Measurements from ENCODE around the gene PSME1. TPM values are rescaled to one million over a fixed set of nuclear protein-coding genes. Genes with fewer than 3 reads are reported as not detected.

PSME1 gene
- polyA plus RNA-seq, 1 donor from 2014 or later, result 55.8 TPM

GRCh38 chr14:24092505-24093206 lies 43.3 kb upstream of the PSME1 start:
- Histone ChIP-seq H3K9me3 (ENCODE audit: low read length) (no peaks in the 10 kb centered on the region), H2AFZ (ENCODE audit: low read depth, low read length) (no peak overlapping the region), H3K27ac (ENCODE audit: low read length) (no peak overlapping the region), H3K4me2 (ENCODE audit: low read length) (no peak overlapping the region), H3K9me2 (ENCODE audit: insufficient read depth, low read length) (no peaks in the 10 kb centered on the region), H3K4me3 (ENCODE audit: low read length) (no peak overlapping the region), H3K36me3 (ENCODE audit: insufficient read depth, low read length) (no peaks in the 10 kb centered on the region), H3K79me2 (replicated peaks; ENCODE audit: insufficient read depth, low read length) (no peaks in the 10 kb centered on the region), H3K27me3 (ENCODE audit: insufficient read depth, low read depth, low read length) (peaks cover 16% of the 10 kb centered on the region), H3F3A (ENCODE audit: insufficient read depth, low read length, poor library complexity, severe bottlenecking) (no peaks in the 10 kb centered on the region), H3K9ac (ENCODE audit: low read length) (no peak overlapping the region), H4K20me1 (ENCODE audit: insufficient read depth) (no peaks in the 10 kb centered on the region)
- TF ChIP-seq, protein P1, sequence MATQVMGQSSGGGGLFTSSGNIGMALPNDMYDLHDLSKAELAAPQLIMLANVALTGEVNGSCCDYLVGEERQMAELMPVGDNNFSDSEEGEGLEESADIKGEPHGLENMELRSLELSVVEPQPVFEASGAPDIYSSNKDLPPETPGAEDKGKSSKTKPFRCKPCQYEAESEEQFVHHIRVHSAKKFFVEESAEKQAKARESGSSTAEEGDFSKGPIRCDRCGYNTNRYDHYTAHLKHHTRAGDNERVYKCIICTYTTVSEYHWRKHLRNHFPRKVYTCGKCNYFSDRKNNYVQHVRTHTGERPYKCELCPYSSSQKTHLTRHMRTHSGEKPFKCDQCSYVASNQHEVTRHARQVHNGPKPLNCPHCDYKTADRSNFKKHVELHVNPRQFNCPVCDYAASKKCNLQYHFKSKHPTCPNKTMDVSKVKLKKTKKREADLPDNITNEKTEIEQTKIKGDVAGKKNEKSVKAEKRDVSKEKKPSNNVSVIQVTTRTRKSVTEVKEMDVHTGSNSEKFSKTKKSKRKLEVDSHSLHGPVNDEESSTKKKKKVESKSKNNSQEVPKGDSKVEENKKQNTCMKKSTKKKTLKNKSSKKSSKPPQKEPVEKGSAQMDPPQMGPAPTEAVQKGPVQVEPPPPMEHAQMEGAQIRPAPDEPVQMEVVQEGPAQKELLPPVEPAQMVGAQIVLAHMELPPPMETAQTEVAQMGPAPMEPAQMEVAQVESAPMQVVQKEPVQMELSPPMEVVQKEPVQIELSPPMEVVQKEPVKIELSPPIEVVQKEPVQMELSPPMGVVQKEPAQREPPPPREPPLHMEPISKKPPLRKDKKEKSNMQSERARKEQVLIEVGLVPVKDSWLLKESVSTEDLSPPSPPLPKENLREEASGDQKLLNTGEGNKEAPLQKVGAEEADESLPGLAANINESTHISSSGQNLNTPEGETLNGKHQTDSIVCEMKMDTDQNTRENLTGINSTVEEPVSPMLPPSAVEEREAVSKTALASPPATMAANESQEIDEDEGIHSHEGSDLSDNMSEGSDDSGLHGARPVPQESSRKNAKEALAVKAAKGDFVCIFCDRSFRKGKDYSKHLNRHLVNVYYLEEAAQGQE (IDR thresholded peaks at IDR 0.05; ENCODE audit: borderline replicate concordance), result no peak
- TF ChIP-seq TAF1 (IDR thresholded peaks at IDR 0.05; ENCODE audit: low read depth) (no peak), RAD21 (conservative IDR thresholded peaks at IDR 0.05) (no peak), EZH2 (IDR thresholded peaks at IDR 0.05; ENCODE audit: borderline replicate concordance, insufficient read depth, low read length, poor library complexity, severe bottlenecking) (no peak), POLR2AphosphoS5 (IDR thresholded peaks at IDR 0.05) (no peak), MXI1 (conservative IDR thresholded peaks at IDR 0.05; ENCODE audit: poor library complexity, severe bottlenecking) (no peak), SMC3 (conservative IDR thresholded peaks at IDR 0.05; ENCODE audit: poor library complexity) (no peak), EP300 (conservative IDR thresholded peaks at IDR 0.05; ENCODE audit: poor library complexity, severe bottlenecking) (no peak)
- TF ChIP-seq, protein P2, sequence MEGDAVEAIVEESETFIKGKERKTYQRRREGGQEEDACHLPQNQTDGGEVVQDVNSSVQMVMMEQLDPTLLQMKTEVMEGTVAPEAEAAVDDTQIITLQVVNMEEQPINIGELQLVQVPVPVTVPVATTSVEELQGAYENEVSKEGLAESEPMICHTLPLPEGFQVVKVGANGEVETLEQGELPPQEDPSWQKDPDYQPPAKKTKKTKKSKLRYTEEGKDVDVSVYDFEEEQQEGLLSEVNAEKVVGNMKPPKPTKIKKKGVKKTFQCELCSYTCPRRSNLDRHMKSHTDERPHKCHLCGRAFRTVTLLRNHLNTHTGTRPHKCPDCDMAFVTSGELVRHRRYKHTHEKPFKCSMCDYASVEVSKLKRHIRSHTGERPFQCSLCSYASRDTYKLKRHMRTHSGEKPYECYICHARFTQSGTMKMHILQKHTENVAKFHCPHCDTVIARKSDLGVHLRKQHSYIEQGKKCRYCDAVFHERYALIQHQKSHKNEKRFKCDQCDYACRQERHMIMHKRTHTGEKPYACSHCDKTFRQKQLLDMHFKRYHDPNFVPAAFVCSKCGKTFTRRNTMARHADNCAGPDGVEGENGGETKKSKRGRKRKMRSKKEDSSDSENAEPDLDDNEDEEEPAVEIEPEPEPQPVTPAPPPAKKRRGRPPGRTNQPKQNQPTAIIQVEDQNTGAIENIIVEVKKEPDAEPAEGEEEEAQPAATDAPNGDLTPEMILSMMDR (IDR thresholded peaks at IDR 0.05; ENCODE audit: poor library complexity, severe bottlenecking), result no peak

DNA sequence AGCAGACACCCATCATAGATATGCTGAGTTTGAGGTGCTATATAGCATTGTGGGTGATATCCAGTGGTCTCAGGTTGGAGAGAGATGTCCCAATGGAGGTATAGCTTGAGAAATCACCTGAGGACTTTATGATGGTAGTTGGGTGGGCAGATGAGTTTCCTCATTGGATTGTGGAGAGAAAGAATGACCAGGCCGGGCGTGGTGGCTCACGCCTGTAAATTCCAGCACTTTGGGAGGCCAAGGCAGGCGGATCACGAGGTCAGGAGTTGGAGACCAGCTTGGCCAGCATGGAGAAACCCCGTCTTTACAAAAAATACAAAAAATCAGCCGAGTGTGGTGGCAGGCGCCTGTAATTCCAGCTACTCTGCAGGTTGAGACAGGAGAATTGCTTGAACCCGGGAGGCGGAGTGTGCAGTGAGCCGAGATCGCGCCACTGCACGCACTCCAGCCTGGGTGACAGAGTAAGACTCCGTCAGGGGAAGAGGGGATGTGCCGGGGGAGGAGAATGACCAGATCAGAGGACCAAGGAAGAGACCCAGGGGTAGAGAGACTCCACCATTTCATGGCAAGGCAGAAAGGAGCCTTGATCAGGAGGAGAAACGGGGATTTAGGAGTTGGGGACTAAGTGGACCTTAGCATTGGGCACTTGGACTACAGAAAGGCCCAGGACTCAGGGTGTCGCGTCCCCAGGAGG lies 42.6 kb upstream of the PSME1 start:
- Histone ChIP-seq H3K9me2 (ENCODE audit: insufficient read depth, low read length) (no peaks in the 10 kb centered on the region), H3K27ac (ENCODE audit: low read length) (no peak overlapping the region), H3K4me3 (ENCODE audit: low read length) (peak overlapping the region; percentile 73), H3K79me2 (replicated peaks; ENCODE audit: insufficient read depth, low read length) (no peaks in the 10 kb centered on the region), H4K20me1 (ENCODE audit: insufficient read depth) (no peaks in the 10 kb centered on the region), H3K9me3 (ENCODE audit: low read length) (no peaks in the 10 kb centered on the region), H3K4me2 (ENCODE audit: low read length) (no peak overlapping the region), H3K27me3 (ENCODE audit: insufficient read depth, low read depth, low read length) (peaks cover 16% of the 10 kb centered on the region), H3K9ac (ENCODE audit: low read length) (no peak overlapping the region), H3K36me3 (ENCODE audit: insufficient read depth, low read length) (no peaks in the 10 kb centered on the region), H2AFZ (ENCODE audit: low read depth, low read length) (no peak overlapping the region), H3F3A (ENCODE audit: insufficient read depth, low read length, poor library complexity, severe bottlenecking) (no peaks in the 10 kb centered on the region)
- TF ChIP-seq, protein P1 (IDR thresholded peaks at IDR 0.05; ENCODE audit: borderline replicate concordance), result no peak
- no peak for TF ChIP-seq TAF1 (IDR thresholded peaks at IDR 0.05; ENCODE audit: low read depth)

Data from neural cell (in vitro differentiated cells).